Hematopoietic multipotent progenitor cell treated with erythropoietin and hydrocortisone succinate and interleukin-3 and kit ligand, for 4 days (in vitro differentiated cells): ENCODE measurements around the gene CAPN10.

Experiments
- DNase-seq: peaks from one replicate; pipeline ENCODE4 v3.0.0-alpha.2; 2015

CAPN10 gene

DNA sequence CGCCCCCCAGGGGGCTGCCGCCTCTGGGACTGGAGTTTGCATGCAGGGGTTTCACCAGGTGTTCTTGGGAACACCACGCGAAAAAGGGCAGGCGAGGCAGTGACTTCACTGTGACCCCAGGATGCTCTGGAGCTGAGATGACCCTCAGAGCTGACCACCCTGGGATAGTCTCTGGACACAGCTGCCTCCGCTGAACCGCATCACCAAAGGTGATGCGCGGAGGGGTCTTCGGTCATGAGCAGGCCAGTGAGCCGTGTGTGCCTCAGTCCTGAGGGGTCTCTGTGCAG lies 56.2 kb downstream of the CAPN10 start:
- DNase-seq: no peak

DNA sequence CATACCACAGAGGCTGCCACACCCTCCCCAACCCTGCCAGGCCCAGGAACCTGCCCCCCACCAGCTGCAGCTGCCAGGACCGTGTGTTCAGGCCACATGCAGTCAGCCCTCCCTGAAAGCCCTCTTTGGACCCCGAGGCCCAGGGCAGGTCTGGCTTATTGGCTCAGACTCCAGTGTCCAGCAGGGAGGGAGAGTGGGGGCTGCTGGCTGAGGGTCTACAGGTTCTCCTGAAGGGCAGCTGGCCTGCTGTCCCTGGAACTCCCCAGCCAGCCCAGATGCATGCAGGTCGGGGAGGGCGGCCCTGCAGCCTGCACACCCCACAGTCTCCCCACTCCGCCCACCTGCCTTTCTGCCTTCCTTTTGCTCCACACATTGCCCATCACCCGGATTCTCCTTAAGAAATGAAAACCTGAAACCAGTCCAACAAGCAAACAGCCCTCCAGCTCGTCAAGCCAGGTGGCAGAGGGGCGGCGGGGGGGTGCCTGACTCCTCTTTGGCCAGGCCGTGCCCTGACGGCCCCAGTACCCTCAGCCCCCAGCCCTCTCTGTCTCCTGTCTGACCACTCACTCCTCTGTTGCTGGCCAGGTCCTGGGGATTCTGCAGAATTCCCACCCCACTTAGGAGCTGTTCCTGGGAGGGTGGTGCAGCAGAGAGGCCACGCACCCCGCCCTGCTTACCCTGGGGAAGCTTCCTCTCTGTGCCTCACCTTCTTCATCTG lies 56.7 kb downstream of the CAPN10 start:
- DNase-seq: no peak

GRCh38 chr2:240643811-240644150 lies 57.2 kb downstream of the CAPN10 start:
- DNase-seq: no peak

DNA sequence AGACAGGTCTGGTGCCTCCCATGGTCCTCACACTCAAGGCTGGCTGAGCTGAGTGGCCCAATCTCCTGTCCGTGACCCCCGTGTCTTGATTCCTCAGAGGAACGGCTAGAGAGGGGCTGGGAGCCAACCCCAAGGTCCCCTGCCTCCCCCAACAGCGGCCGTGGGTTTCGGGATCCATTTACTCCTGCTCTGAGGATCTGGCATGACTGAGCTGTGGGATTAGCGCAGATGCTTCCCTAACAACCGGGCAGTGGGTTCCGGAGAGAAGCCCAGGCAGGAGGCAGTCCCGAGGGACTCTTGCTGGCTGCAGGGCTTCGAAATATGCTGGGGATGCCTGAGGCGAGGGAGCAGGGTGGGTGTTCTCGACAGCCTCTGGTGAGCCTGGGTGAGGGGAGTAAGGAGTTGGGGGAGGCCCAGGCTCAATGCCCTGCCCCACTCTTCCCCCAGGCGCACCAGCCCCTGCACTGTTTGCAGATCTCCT lies 57.7 kb downstream of the CAPN10 start:
- DNase-seq: no peak

GRCh38 chr2:240644859-240645301 lies 58.3 kb downstream of the CAPN10 start:
- DNase-seq: no peak

DNA sequence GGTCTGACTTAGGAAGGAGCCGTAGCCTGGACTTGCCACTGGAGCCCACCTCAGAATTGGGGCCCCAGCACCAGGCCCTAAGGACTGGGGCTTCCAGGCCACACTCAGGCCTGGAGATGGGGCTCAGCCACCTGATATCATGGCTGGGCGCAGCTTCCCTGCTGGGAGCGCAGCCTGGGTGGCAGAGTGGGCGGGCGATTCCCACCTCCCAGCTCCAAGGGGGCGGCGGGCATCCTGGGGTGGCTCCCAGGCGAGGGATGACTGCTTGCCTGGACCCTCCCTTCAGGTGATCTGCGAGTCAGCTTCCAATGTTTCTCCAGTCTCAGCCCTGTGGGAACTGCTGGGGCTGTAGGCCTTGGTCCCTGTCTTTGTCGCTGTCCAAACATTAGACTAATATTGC lies 58.8 kb downstream of the CAPN10 start:
- no peak for DNase-seq

- no peak for DNase-seq
These were observed 59.3 kb downstream of the CAPN10 start for GRCh38 chr2:240645801-240646175.

DNA sequence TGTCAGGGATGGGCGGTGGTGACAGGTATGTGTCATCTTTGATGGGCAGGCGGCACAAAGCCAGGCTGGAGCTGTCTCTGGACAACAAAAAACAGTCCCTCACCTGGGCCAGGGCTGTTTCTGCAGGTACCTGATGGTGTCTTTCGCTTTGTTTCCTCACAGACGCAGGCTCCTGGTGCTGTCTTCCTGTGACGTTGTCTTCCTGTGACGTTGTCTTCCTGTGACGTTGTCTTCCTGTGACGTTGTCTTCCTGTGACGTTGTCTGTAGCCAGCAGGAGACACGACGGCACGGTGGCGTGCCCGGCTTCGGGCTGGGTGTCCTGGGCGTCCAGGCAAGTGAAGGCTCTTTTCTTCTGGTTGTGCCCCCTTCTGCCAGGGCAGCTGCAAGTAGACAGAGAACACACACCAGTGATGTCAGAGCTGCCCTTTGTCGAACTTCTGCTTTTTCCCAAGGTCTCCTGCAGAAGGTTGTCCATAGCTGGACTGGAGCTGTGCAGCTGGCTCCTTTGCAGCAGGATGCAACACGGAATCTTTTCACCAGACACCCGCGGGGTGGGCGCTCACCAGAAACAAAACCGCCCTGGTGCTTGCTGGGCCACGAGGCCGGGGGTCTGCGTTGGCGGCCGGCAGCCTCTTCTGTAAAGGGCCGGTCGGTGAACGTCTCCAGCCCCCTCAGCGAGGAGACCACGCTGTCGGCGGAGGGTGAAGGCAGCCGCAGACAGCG lies 59.8 kb downstream of the CAPN10 start:
- peak; percentile 29 for DNase-seq

- DNase-seq: no peak
These were observed 60.5 kb downstream of the CAPN10 start for GRCh38 chr2:240646900-240647502.

- no peak for DNase-seq
These were observed 61.1 kb downstream of the CAPN10 start for GRCh38 chr2:240647503-240648154.

DNA sequence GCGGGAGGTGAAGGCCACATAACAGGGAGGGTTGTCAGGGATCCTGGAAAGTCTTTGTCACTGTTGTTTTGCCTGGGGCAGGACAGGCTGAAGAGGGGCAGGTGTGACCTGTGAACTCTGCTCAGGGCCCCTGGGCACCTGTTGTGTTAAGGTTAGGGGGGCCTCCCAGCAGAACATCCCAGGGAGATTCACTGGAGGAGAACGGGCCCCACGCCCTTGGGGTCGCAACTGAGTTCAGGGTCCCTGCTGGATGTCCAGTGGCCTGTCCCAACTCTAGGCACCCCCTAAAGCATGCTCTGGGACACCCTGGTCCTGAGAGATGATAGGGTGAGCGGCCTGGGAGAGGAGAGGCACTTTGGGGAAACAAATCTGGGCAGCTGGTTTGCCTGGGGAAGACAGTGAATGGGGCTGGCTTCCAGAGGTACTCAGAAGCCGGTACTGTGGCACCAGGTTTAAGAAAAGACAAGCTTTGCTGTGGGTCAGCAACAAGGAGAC lies 61.7 kb downstream of the CAPN10 start:
- no peak for DNase-seq
